Common myeloid progenitor, CD34-positive (primary cell): Measurements from ENCODE around the gene MRPS21. TPM values are rescaled to one million over a fixed set of nuclear protein-coding genes. Genes with fewer than 3 reads are reported as not detected.
A peak's percentile ranks its signal among the peaks of the same experiment; 100 is the strongest.

Experiments
- CTCF ChIA-PET: fragments of 350-600 bp; sonication (Branson Sonifier 250); formaldehyde crosslinking; loops from one replicate; lab custom pipeline; 2021; ENCODE audit warnings: antibody characterized with exemption; lab: Charles Lee
- POLR2A ChIA-PET: fragments of 350-600 bp; sonication (Branson Sonifier 250); formaldehyde crosslinking; loops from one replicate; lab custom pipeline; 2021; ENCODE audit warnings: antibody characterized with exemption; lab: Charles Lee
- DNase-seq, 3 donors: peaks; one replicate each; pipeline versions ENCODE4 v3.0.0 to v3.0.0-alpha.2; 2013
- H3K27ac ChIP-seq, 2 experiments: 1 replicate in 1 of 2; 2 replicates in 1 of 2; pipeline ENCODE4 v1.7.0; 2013; ENCODE audit warnings: inconsistent platforms in 2 of 2, low read length in 2 of 2, mild to moderate bottlenecking in 2 of 2, low read depth in 1 of 2, moderate library complexity in 1 of 2; ENCODE audit not compliant: severe bottlenecking in 2 of 2, insufficient read depth in 1 of 2, poor library complexity in 1 of 2
- H3K27me3 ChIP-seq, 5 experiments: replicated peaks in 2 of 5; 1 replicate in 3 of 5; 2 replicates in 2 of 5; pipeline versions ENCODE4 v1.6.1 to v1.7.0; 2013; ENCODE audit warnings: low read length in 4 of 5, mild to moderate bottlenecking in 2 of 5, moderate library complexity in 2 of 5, inconsistent platforms in 1 of 5; ENCODE audit not compliant: insufficient read depth in 5 of 5, control insufficient read depth in 4 of 5
- H3K36me3 ChIP-seq, 4 experiments: 1 replicate in 2 of 4; 2 replicates in 2 of 4; pipeline versions ENCODE4 v1.6.1 to v1.7.0; 2013; ENCODE audit warnings: low read length in 3 of 4, control low read depth in 1 of 4, mild to moderate bottlenecking in 1 of 4; ENCODE audit not compliant: control insufficient read depth in 4 of 4, insufficient read depth in 4 of 4
- H3K4me1 ChIP-seq, 4 experiments: 1 replicate in 3 of 4; 2 replicates in 1 of 4; pipeline versions ENCODE4 v1.6.1 to v1.7.1; 2013; ENCODE audit warnings: low read length in 3 of 4, mild to moderate bottlenecking in 3 of 4, control low read depth in 1 of 4, inconsistent platforms in 1 of 4, moderate library complexity in 1 of 4; ENCODE audit not compliant: control insufficient read depth in 4 of 4, insufficient read depth in 4 of 4; ENCODE audit errors: control extremely low read depth in 1 of 4
- H3K4me3 ChIP-seq, 7 experiments: 1 replicate in 4 of 7; 2 replicates in 3 of 7; pipeline versions ENCODE4 v1.5.1 to v1.7.0; 2013; ENCODE audit warnings: mild to moderate bottlenecking in 7 of 7, low read length in 6 of 7, moderate library complexity in 6 of 7, inconsistent platforms in 2 of 7, low read depth in 2 of 7, control low read depth in 1 of 7; ENCODE audit not compliant: insufficient read depth in 4 of 7, control insufficient read depth in 1 of 7; ENCODE audit errors: extremely low read depth in 1 of 7
- H3K9me3 ChIP-seq, 5 experiments: 1 replicate in 4 of 5; 2 replicates in 1 of 5; pipeline versions ENCODE4 v1.6.1 to v1.7.1; 2013; ENCODE audit warnings: low read length in 4 of 5, mild to moderate bottlenecking in 2 of 5, inconsistent platforms in 1 of 5, low read depth in 1 of 5, moderate library complexity in 1 of 5; ENCODE audit not compliant: control insufficient read depth in 4 of 5, insufficient read depth in 2 of 5; ENCODE audit errors: control extremely low read depth in 1 of 5
- WGBS: methylation state at CpG from one replicate; pipeline ENCODE4 v1.1.5; 2013; ENCODE audit not compliant: insufficient coverage; 5-methylcytosine and 5-hydroxymethylcytosine counted together
- polyA plus RNA-seq: library from polyadenylated mRNA; unstranded; fragments of 120-200 nt; gene quantifications from one replicate; pipeline ENCODE4 v1.2.1, GENCODE V29; 2013

The MRPS21 gene
- 67.2 TPM for polyA plus RNA-seq

GRCh38 chr1:150293433-150294253, at the start of gene MRPS21:
TSS of gene MRPS21 (plus strand) at chr1:150293861. CDS start at chr1:150294367, 506 bp downstream.
- Histone ChIP-seq H3K36me3 (peaks cover 2 to 16% (median 9%) of the 10 kb centered on the region in 4 experiments), H3K4me3 (peak within 1 kb of the TSS; percentile 68 to 97 (median 85)), H3K9me3 (no peaks in the 10 kb centered on the region), H3K27ac (peak within 1 kb of the TSS; percentile 94 to 98), H3K4me1 (peaks cover 0 to 22% (median 16%) of the 10 kb centered on the region in 4 experiments), H3K27me3 (no peaks in the 10 kb centered on the region)
- CTCF ChIA-PET: interaction anchor here (0.8 kb wide), 1 partner anchor 14 kb away, joined by 3 read pairs; no protein-coding TSS in a partner anchor
- peak; percentile 92 to 95 (median 94) for DNase-seq
- POLR2A ChIA-PET: no interaction called here
- WGBS: 4% methylated on average over 29 of the region's 43 CpGs

GRCh38 chr1:150249936-150250335, 43.7 kb upstream of the MRPS21 start:
- Histone ChIP-seq H3K36me3 (no peaks in the 10 kb centered on the region), H3K9me3 (no peaks in the 10 kb centered on the region), H3K27ac (no peak overlapping the region), H3K27me3 (no peaks in the 10 kb centered on the region), H3K4me3 (no peak overlapping the region), H3K4me1 (peaks cover 0 to 5% (median 0%) of the 10 kb centered on the region in 4 experiments)
- ChIA-PET CTCF (interaction anchor here (0.6 to 1.5 kb wide), 2 partner anchors 9 to 11 kb away, joined by 4 to 6 read pairs; no protein-coding TSS in a partner anchor), POLR2A (no interaction called here)
- no CpG with 5 or more reads among the region's 2 CpGs for WGBS
- DNase-seq: no peak

- H3K4me3 ChIP-seq: peak overlapping the region in 3 of 7 experiments; percentile 13 to 87 (median 62)
- ChIA-PET POLR2A (interaction anchor here (0.6 kb wide), 2 partner anchors 25 to 26 kb away, joined by 3 read pairs; partner anchors contain the start of gene CIART), CTCF (interaction anchor here (0.6 to 13.8 kb wide), 12 partner anchors 10 to 260 kb away, joined by 3 to 246 read pairs (median 4); partner anchors contain the start of genes APH1A, C1orf54 and CIART)
- WGBS: no CpG with 5 or more reads among the region's 1 CpG
- peak overlapping the region in 1 of 2 experiments; percentile 14 for H3K27ac ChIP-seq
- H3K9me3 ChIP-seq: no peaks in the 10 kb centered on the region
- peaks cover 5 to 44% (median 25%) of the 10 kb centered on the region in 5 experiments for H3K27me3 ChIP-seq
- DNase-seq: peak in 1 of 3 donors; percentile 17
- H3K36me3 ChIP-seq: no peaks in the 10 kb centered on the region
- peaks cover 4 to 21% (median 11%) of the 10 kb centered on the region in 4 experiments for H3K4me1 ChIP-seq
These were observed 37.5 kb upstream of the MRPS21 start for GRCh38 chr1:150256198-150256553.

GRCh38 chr1:150256554-150257341, 36.9 kb upstream of the MRPS21 start:
- CTCF ChIA-PET: interaction anchor here (0.6 to 13.8 kb wide), 12 partner anchors 10 to 260 kb away, joined by 3 to 246 read pairs (median 4); partner anchors contain the start of genes APH1A, C1orf54 and CIART
- Histone ChIP-seq H3K27me3 (peaks cover 5 to 44% (median 25%) of the 10 kb centered on the region in 5 experiments), H3K36me3 (no peaks in the 10 kb centered on the region), H3K9me3 (no peaks in the 10 kb centered on the region), H3K4me3 (no peak overlapping the region), H3K4me1 (peaks cover 4 to 21% (median 11%) of the 10 kb centered on the region in 4 experiments), H3K27ac (no peak overlapping the region)
- DNase-seq: no peak
- 27% methylated on average over 7 of the region's 14 CpGs for WGBS
- POLR2A ChIA-PET: interaction anchor here (0.6 kb wide), 1 partner anchor 26 kb away, joined by 3 read pairs; the partner anchor contains the start of gene CIART

- peak in 1 of 3 donors; percentile 7 for DNase-seq
- no peak within 1 kb of the TSS for H3K27ac ChIP-seq
- no peak within 1 kb of the TSS for H3K4me3 ChIP-seq
- no peaks in the 10 kb centered on the region for H3K36me3 ChIP-seq
- no peaks in the 10 kb centered on the region for H3K9me3 ChIP-seq
- CTCF ChIA-PET: interaction anchor here (0.6 to 13.8 kb wide), 8 partner anchors 8 to 172 kb away, joined by 3 to 246 read pairs (median 4); partner anchors contain the start of genes APH1A, C1orf54 and CIART
- WGBS: 61% methylated on average over 7 of the region's 13 CpGs
- POLR2A ChIA-PET: interaction anchor here (0.8 kb wide), 1 partner anchor 23 kb away, joined by 3 read pairs; no protein-coding TSS in a partner anchor
- H3K4me1 ChIP-seq: peaks cover 4 to 21% (median 11%) of the 10 kb centered on the region in 4 experiments
- H3K27me3 ChIP-seq: peaks cover 5 to 44% (median 25%) of the 10 kb centered on the region in 5 experiments
These were observed 35.8 kb upstream of the MRPS21 start, which contains the start of gene CA14 for GRCh38 chr1:150257624-150258585. TSS of gene CA14 (plus strand) at chr1:150257774. CDS start at chr1:150258129, 355 bp downstream.
